ENCODE results near the gene XRCC1. TPM values are rescaled to one million over a fixed set of nuclear protein-coding genes. Genes with fewer than 3 reads are reported as not detected.

Gene XRCC1
- total and polyA plus RNA-seq, 8 donors, result 25.2 to 70.0 (median 56.9) TPM

GRCh38 chr19:43533546-43534304, 41.6 kb downstream of the XRCC1 start:
- Histone ChIP-seq H3K27me3 (no peaks in the 10 kb centered on the region), H3K4me3 (peak overlapping the region; percentile 55 to 58), H3K4me1 (peaks cover 0 to 24% of the 10 kb centered on the region in 2 donors), H3K9me3 (peaks cover 0 to under 1% of the 10 kb centered on the region in 2 donors), H3K27ac (peak overlapping the region; percentile 90), H3K36me3 (peaks cover 0 to 18% of the 10 kb centered on the region in 2 donors)
- intact Hi-C loops (cut with DNase I), result no loop called here
- no peak for TF ChIP-seq CTCF (IDR thresholded peaks at IDR 0.05)
- DNase-seq (peak; percentile 97 to 99 (median 98)), ATAC-seq (peak; percentile 87)

- peak; percentile 93 to 97 (median 95) for DNase-seq
- Histone ChIP-seq H3K27ac (peak within 1 kb of the TSS; percentile 90), H3K27me3 (no peaks in the 10 kb centered on the region), H3K4me1 (peaks cover 0 to 24% of the 10 kb centered on the region in 2 donors), H3K9me3 (no peaks in the 10 kb centered on the region), H3K4me3 (peak within 1 kb of the TSS; percentile 55 to 58), H3K36me3 (peaks cover 0 to 11% of the 10 kb centered on the region in 2 donors)
- intact Hi-C loops (cut with DNase I), result no loop called here
- no peak for TF ChIP-seq CTCF (IDR thresholded peaks at IDR 0.05)
- peak; percentile 85 for ATAC-seq
These were observed 42.3 kb downstream of the XRCC1 start, which contains the start of gene ZNF575 for GRCh38 chr19:43532962-43533545. Gene ZNF575 (plus strand): TSS chr19:43533188. CDS start chr19:43534423, 1,235 bp downstream.

DNA sequence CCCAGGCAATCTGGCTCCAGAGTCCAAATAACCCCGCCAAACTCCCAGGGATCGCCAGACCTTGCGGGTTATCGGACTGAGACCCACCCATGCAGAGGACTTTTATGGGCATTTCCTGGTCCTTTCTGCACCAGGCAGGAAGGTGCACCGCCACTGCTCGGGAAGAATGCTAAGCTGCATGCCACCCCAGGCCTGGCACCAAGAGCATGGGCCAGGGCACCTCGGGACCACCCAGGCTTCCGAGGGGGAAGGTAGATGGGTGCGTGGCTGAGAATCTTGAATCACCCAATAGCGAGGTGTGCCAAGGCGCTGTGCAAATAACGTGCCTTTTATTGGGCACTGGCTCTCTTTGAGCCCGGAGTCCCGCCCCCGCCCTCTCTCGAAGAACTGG, 42.8 kb downstream of the XRCC1 start:
- intact Hi-C loops (cut with DNase I), result no loop called here
- DNase-seq (peak; percentile 3 to 79 (median 64)), ATAC-seq (peak; percentile 13)
- Histone ChIP-seq H3K27me3 (no peaks in the 10 kb centered on the region), H3K9me3 (no peaks in the 10 kb centered on the region), H3K27ac (peak overlapping the region; percentile 90), H3K4me3 (peak overlapping the region; percentile 55 to 58), H3K36me3 (peaks cover 0 to 6% of the 10 kb centered on the region in 2 donors), H3K4me1 (peaks cover 0 to 26% of the 10 kb centered on the region in 2 donors)
- TF ChIP-seq CTCF (IDR thresholded peaks at IDR 0.05), result no peak

- H3K27ac ChIP-seq, result peak overlapping the region; percentile 82 to 84
- peak overlapping the region; percentile 83 to 92 for H3K4me3 ChIP-seq
- DNase-seq (peak in 1 of 4 donors; percentile 54), ATAC-seq (no peak)
- intact Hi-C loops (cut with DNase I), result loop anchor here in 1 of 2 donors (10.0 kb wide), 1 partner anchor 83 kb away; no protein-coding TSS in a partner anchor
- H3K9me3 ChIP-seq, result no peaks in the 10 kb centered on the region
- no peaks in the 10 kb centered on the region for H3K36me3 ChIP-seq
- H3K27me3 ChIP-seq, result no peaks in the 10 kb centered on the region
- H3K4me1 ChIP-seq, result peaks cover 19 to 40% of the 10 kb centered on the region in 2 donors
- TF ChIP-seq CTCF (IDR thresholded peaks at IDR 0.05), result no peak
These were observed 47.3 kb downstream of the XRCC1 start for GRCh38 chr19:43527860-43528622.

All from left lung (tissue), 10 donors.